SK-N-MC (cell line): ENCODE data around the gene WBP1L.
"Not testable (repeated sequence)": the region's sequence is repeated elsewhere in the genome, so short reads cannot be mapped to it uniquely, and the experiment has no call there.

Experiments used
- DNase-seq: peaks from one replicate; pipeline ENCODE4 v3.0.0-alpha.2; 2011; ENCODE audit warnings: low read depth, low spot score
- H3K27ac ChIP-seq: fragments of 200-600 bp; sonication (generic); 2 replicates; pipeline ENCODE4 v1.5.1; 2016; ENCODE audit warnings: mixed run types
- H3K36me3 ChIP-seq: fragments of 200-600 bp; sonication (generic); 2 replicates; pipeline ENCODE4 v1.6.1; 2017; ENCODE audit warnings: antibody characterized with exemption, low read length, mixed read lengths; ENCODE audit not compliant: insufficient read depth
- H3K4me3 ChIP-seq: fragments of 200-600 bp; sonication (generic); 2 replicates; pipeline ENCODE4 v1.5.1; 2016
- H3K9ac ChIP-seq: fragments of 200-600 bp; sonication (generic); 2 replicates; pipeline ENCODE4 v1.8.0; 2017; ENCODE audit warnings: mixed run types, mixed read lengths; ENCODE audit not compliant: insufficient read length
- H3K9me3 ChIP-seq: fragments of 200-600 bp; sonication (generic); 2 replicates; pipeline ENCODE4 v1.6.1; 2017; ENCODE audit warnings: low read depth, mild to moderate bottlenecking, antibody characterized with exemption, low read length, moderate library complexity, mixed read lengths
- EZH2 ChIP-seq: fragments of 200-600 bp; sonication (generic); IDR thresholded peaks from one replicate; pipeline ENCODE4 v1.6.1; 2017; ENCODE audit warnings: antibody characterized with exemption
- FOXP2 ChIP-seq: optimal IDR thresholded peaks from 2 replicates; pipeline ENCODE3; 2011; ENCODE audit warnings: mild to moderate bottlenecking, moderate library complexity; ENCODE audit not compliant: insufficient read depth; ENCODE audit errors: extremely low read length, control extremely low read depth
- POLR2AphosphoS5 ChIP-seq: IDR thresholded peaks from 2 replicates; pipeline ENCODE4 v1.6.1; 2012; ENCODE audit warnings: mild to moderate bottlenecking, low read depth, low read length, borderline replicate concordance

WBP1L gene

GRCh38 chr10:102731222-102731800 lies 12.4 kb upstream of the WBP1L start:
- TF ChIP-seq EZH2, result no peak
- TF ChIP-seq FOXP2, result no peak
- TF ChIP-seq POLR2AphosphoS5, result no peak
- DNase-seq, result no peak
- Histone ChIP-seq H3K36me3 (no peaks in the 10 kb centered on the region; the same call in 1 of the 2 replicates), H3K27ac (no peak overlapping the region), H3K9ac (no peak overlapping the region), H3K4me3 (no peak overlapping the region), H3K9me3 (no peaks in the 10 kb centered on the region)

GRCh38 chr10:102732661-102733060 lies 11.1 kb upstream of the WBP1L start:
- Histone ChIP-seq H3K36me3 (no peaks in the 10 kb centered on the region; the same call in 1 of the 2 replicates), H3K9ac (no peak overlapping the region), H3K9me3 (no peaks in the 10 kb centered on the region), H3K4me3 (no peak overlapping the region), H3K27ac (no peak overlapping the region)
- TF ChIP-seq EZH2 (no peak), POLR2AphosphoS5 (no peak), FOXP2 (no peak)
- no peak for DNase-seq

- H3K36me3 ChIP-seq, result no peaks in the 10 kb centered on the region
- no peak overlapping the region for H3K9ac ChIP-seq
- H3K9me3 ChIP-seq, result no peaks in the 10 kb centered on the region
- TF ChIP-seq POLR2AphosphoS5, result no peak; the same call in 1 of the 2 replicates
- TF ChIP-seq FOXP2, result no peak
- TF ChIP-seq EZH2, result no peak
- no peak for DNase-seq
- H3K27ac ChIP-seq, result no peak overlapping the region
- no peak overlapping the region for H3K4me3 ChIP-seq
Observed at GRCh38 chr10:102735065-102735562, 8.6 kb upstream of the WBP1L start.

GRCh38 chr10:102738692-102739121 lies 5.0 kb upstream of the WBP1L start:
- H3K9ac ChIP-seq, result no peak overlapping the region
- no peak overlapping the region for H3K4me3 ChIP-seq
- no peaks in the 10 kb centered on the region for H3K36me3 ChIP-seq
- no peaks in the 10 kb centered on the region for H3K9me3 ChIP-seq
- TF ChIP-seq POLR2AphosphoS5 (no peak), FOXP2 (no peak), EZH2 (no peak)
- DNase-seq, result no peak
- 0 out of 2 replicates have a peak overlapping the region, but pooled peaks have one; percentile 36 for H3K27ac ChIP-seq

- H3K9me3 ChIP-seq, result no peaks in the 10 kb centered on the region
- TF ChIP-seq FOXP2 (no peak), POLR2AphosphoS5 (no peak), EZH2 (no peak)
- no peak overlapping the region for H3K4me3 ChIP-seq
- H3K27ac ChIP-seq, result no peak overlapping the region
- DNase-seq, result no peak
- H3K36me3 ChIP-seq, result no peaks in the 10 kb centered on the region
- H3K9ac ChIP-seq, result no peak overlapping the region
Observed at GRCh38 chr10:102740229-102740628, 3.5 kb upstream of the WBP1L start.

DNA sequence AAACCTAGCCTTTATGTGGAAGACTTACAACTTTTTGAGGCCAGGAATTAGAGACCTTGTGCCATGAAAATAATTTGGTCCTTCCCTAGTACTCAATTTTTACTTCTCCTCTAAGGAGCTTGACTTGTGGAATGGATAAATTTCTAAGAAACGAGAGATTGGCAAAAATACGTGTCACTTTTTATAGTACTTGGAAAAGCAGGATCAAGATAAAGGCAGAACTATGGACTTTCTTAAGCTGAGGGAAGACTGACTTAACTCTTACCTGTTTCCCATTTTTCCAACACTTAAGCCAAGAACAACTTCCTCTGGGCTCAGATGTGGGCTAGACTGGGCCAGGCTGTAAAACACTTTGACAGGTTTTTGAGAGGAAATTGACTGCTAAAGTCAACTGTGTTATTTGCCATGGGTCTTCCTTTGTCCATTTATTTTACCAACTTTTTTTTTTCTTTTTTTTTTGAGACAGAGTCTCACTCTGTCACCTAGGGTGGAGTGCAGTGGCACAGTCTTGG lies 2.0 kb upstream of the WBP1L start:
- DNase-seq, result no peak
- TF ChIP-seq FOXP2, result no peak
- no peak for TF ChIP-seq POLR2AphosphoS5
- TF ChIP-seq EZH2, result no peak
- H3K27ac ChIP-seq, result no peak overlapping the region

GRCh38 chr10:102742313-102742712 lies 1.4 kb upstream of the WBP1L start:
- H3K9me3 ChIP-seq, DNase-seq, H3K9ac ChIP-seq, H3K36me3 ChIP-seq, H3K4me3 ChIP-seq, H3K27ac ChIP-seq: not testable (repeated sequence)

More for the DNA sequence above, 2.0 kb upstream of the WBP1L start:
- H3K36me3 ChIP-seq, result no peaks in the 10 kb centered on the region
- no peak overlapping the region for H3K4me3 ChIP-seq
- H3K9ac ChIP-seq, result no peak overlapping the region
- H3K9me3 ChIP-seq, result no peaks in the 10 kb centered on the region

DNA sequence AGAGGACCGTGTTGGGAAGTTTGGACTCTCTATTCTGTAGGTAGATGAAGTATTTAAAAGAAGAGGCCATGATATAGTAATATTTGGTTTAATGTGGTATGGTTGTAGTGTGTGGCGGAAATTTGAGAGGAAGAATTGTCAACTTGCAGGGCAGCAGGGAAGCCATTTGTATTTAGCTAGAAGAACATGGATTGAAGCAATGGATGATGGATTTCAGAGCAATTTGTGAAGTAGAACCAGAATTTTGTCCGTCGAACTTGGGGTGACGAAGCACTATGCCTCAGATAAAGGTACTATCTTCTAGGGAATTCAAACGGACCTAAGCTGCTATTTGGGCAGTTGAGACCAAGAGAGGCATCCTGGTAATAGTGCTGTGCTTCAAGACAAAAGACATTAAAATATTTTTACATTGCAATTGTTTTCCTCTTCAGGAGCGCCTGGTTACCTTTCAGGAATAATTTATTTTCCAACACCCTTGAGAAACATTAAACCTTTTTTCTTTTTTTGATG lies 615 bp upstream of the WBP1L start:
- no peaks in the 10 kb centered on the region for H3K36me3 ChIP-seq
- TF ChIP-seq FOXP2 (no peak), EZH2 (no peak), POLR2AphosphoS5 (no peak)
- peak overlapping the region; percentile 69 for H3K4me3 ChIP-seq
- no peaks in the 10 kb centered on the region for H3K9me3 ChIP-seq
- no peak for DNase-seq
- no peak overlapping the region for H3K9ac ChIP-seq
- no peak overlapping the region for H3K27ac ChIP-seq

GRCh38 chr10:102744374-102745051 lies 765 bp downstream of the WBP1L start:
- peak overlapping the region; percentile 81 for H3K9ac ChIP-seq
- H3K4me3 ChIP-seq, result peak overlapping the region; percentile 80
- no peak for TF ChIP-seq POLR2AphosphoS5
- TF ChIP-seq FOXP2, result no peak
- TF ChIP-seq EZH2, result no peak
- no peak for DNase-seq
- H3K27ac ChIP-seq, result no peak overlapping the region
- no peaks in the 10 kb centered on the region for H3K36me3 ChIP-seq
- no peaks in the 10 kb centered on the region for H3K9me3 ChIP-seq
